Measurements from ENCODE around the gene PCBP3. TPM values are rescaled to one million over a fixed set of nuclear protein-coding genes. Genes with fewer than 3 reads are reported as not detected.
"Not testable (repeated sequence)": the region's sequence is repeated elsewhere in the genome, so short reads cannot be mapped to it uniquely, and the experiment has no call there.

Gene PCBP3
- total RNA-seq, 6 experiments from 2014 or later: 0.37 to 1.5 (median 0.69) TPM

DNA sequence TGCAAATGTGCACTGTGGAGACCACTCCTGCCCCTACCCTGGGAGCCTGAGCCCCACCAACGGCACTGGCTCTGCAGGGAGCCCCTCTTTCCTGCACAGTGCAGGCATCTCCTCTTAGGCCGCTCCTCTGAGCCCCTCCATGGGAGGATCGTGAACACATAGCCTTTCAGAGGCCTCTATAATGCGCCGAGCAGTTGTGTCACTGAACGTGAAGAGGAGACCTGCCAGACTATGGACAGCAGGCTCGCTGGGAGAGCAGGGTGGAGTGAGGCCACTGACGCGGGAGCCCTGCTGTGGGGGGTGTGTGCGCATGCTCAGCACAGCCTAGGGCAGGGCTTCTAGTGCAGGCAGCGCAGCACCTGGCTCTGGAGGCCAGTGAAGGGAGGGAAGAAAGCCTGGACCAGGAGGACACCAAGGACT lies 186.7 kb downstream of the PCBP3 start:
- TF ChIP-seq, protein P1, sequence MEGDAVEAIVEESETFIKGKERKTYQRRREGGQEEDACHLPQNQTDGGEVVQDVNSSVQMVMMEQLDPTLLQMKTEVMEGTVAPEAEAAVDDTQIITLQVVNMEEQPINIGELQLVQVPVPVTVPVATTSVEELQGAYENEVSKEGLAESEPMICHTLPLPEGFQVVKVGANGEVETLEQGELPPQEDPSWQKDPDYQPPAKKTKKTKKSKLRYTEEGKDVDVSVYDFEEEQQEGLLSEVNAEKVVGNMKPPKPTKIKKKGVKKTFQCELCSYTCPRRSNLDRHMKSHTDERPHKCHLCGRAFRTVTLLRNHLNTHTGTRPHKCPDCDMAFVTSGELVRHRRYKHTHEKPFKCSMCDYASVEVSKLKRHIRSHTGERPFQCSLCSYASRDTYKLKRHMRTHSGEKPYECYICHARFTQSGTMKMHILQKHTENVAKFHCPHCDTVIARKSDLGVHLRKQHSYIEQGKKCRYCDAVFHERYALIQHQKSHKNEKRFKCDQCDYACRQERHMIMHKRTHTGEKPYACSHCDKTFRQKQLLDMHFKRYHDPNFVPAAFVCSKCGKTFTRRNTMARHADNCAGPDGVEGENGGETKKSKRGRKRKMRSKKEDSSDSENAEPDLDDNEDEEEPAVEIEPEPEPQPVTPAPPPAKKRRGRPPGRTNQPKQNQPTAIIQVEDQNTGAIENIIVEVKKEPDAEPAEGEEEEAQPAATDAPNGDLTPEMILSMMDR (IDR thresholded peaks at IDR 0.05): no peak
- TF ChIP-seq POLR2A (IDR thresholded peaks at IDR 0.05): no peak
- intact Hi-C loops (cut with DNase I): no loop called here
- H3K4me3 ChIP-seq: no peak overlapping the region
- H3K27me3 ChIP-seq: no peaks in the 10 kb centered on the region
- H3K36me3 ChIP-seq: no peaks in the 10 kb centered on the region
- no peaks in the 10 kb centered on the region for H3K4me1 ChIP-seq
- no peak for DNase-seq
- H3K9me3 ChIP-seq: no peaks in the 10 kb centered on the region
- WGBS (ENCODE audit: insufficient coverage, low coverage, low lambda C conversion rate, missing lambda C conversion rate): no CpG with 5 or more reads among the region's 11 CpGs
- no peak overlapping the region for H3K27ac ChIP-seq
- ATAC-seq: no peak

DNA sequence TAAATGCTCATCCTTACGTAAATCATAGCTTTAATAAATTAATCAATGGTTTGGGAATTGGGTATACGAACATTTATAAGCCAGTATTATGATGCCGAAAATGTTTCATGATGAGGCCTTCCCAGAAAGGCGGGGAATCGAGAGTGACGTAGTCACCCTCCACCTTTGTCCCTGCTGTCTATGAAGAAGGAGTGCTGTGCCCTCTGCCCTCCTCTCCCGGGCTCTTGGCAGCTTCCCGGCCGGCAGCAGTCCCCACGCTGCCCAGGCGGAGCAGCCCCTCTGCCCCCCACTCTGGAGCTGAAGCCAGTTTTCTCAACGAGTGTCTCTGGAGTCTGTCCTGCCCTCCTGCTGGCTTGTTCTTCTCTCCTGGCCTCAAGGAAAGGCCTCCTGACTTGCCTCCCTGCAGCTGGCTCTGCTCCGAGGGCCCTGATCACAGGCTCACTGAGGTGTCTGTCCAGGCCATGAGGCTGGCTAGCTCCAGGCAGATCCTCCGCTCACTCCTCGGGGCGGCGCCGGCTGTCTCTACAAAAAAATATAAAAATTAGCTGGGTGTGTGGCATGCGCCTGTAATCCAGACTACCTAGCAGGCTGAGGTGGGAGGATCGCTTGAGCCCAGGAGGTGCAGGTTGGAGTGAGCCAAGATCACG lies 187.3 kb downstream of the PCBP3 start:
- no peaks in the 10 kb centered on the region for H3K36me3 ChIP-seq
- H3K4me1 ChIP-seq: no peaks in the 10 kb centered on the region
- ATAC-seq (no peak), DNase-seq (no peak)
- TF ChIP-seq, protein P1 (IDR thresholded peaks at IDR 0.05): no peak
- no peak for TF ChIP-seq POLR2A (IDR thresholded peaks at IDR 0.05)
- no peaks in the 10 kb centered on the region for H3K27me3 ChIP-seq
- H3K4me3 ChIP-seq: no peak overlapping the region
- intact Hi-C loops (cut with DNase I): no loop called here
- no peaks in the 10 kb centered on the region for H3K9me3 ChIP-seq
- no peak overlapping the region for H3K27ac ChIP-seq
- WGBS (ENCODE audit: insufficient coverage, low coverage, low lambda C conversion rate, missing lambda C conversion rate): 88% methylated on average over 15 of the region's 21 CpGs

DNA sequence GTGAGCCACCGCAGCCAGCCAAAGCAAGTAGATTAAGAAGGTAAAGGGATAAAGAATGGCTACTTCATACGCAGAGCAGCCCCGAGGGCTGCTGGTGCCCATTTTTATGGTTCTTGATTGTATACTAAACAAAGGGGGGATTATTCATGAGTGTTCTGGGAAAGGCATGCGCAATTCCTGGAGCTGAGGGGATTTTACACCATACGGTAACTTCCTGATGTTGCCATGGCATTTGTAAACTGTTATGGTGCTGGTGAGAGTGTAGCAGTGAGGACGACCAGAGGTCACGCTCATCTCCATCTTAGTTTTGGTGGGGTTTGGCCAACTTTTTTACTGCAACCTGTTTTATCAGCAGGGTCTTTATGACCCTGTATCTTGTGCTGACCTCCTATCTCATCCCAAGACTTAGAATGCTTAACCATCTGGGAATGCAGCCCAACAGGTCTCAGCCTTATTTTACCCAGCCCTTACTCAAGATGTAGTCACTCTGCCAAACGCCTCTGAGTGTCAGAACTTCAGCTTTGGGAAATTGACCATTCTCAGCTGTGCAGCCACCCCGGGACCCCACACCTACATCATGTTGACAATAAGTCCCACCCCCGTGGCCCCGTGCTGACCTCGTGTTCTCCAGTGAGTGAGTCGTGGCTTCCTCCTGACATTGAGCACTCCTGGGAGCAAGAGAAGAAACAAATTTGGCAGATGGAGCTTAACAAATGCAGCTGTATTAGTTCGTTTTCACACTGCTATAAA lies 188.6 kb downstream of the PCBP3 start:
- 72% methylated on average over 14 of the region's 14 CpGs for WGBS (ENCODE audit: insufficient coverage, low coverage, low lambda C conversion rate, missing lambda C conversion rate)
- Histone ChIP-seq H3K27ac (no peak overlapping the region), H3K27me3 (no peaks in the 10 kb centered on the region), H3K4me3 (no peak overlapping the region), H3K36me3 (no peaks in the 10 kb centered on the region), H3K9me3 (no peaks in the 10 kb centered on the region), H3K4me1 (no peaks in the 10 kb centered on the region)
- ATAC-seq (no peak), DNase-seq (no peak)
- intact Hi-C loops (cut with DNase I): no loop called here
- no peak for TF ChIP-seq POLR2A (IDR thresholded peaks at IDR 0.05)
- TF ChIP-seq, protein P1 (IDR thresholded peaks at IDR 0.05): no peak

DNA sequence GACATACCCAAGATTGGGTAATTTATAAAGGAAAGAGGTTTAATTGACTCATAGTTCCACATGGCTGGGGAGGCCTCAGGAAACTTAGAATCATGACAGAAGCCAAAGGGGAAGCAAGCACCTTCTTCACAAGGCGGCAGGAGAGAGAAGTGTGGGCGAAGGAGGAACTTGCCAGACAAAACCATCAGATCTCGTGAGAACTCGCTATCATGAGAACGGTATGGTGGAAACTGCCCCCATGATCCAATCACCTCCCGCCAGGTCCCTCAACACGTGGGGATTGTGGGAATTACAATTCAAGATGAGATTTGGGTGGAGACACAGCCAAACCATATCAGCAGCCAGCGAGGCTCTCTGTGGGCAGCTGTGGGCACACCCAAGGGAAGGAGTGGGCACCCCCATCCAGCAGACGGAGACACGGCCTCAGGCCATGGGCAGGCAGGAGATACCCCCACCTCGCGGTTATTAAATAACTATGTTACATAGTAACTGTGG lies 189.3 kb downstream of the PCBP3 start:
- H3K9me3 ChIP-seq; H3K27me3 ChIP-seq; intact Hi-C loops (cut with DNase I); H3K36me3 ChIP-seq; DNase-seq; H3K27ac ChIP-seq; H3K4me3 ChIP-seq; ATAC-seq; H3K4me1 ChIP-seq: not testable (repeated sequence)
- 89% methylated on average over 11 of the region's 12 CpGs for WGBS (ENCODE audit: insufficient coverage, low coverage, low lambda C conversion rate, missing lambda C conversion rate)

DNA sequence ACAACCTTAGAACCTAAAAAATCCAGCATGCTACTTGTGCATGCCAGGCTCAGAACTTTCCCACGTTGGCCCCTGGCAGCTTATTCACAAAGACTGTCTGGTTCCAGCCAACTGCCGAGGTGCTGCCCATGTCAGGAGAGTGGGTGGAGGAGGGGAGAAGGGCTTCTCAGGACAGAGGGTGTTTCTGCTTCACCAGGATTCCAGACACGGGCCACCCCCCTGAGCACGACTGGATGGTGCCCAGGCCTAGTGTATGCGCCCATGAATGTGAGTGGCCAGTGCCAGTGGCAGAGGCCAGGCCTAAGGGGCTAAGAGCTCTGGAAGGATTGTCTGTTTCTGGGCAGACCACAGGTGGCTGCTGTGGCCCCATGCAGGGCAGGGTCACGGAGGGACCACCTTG lies 189.9 kb downstream of the PCBP3 start:
- Histone ChIP-seq H3K36me3 (no peaks in the 10 kb centered on the region), H3K9me3 (no peaks in the 10 kb centered on the region), H3K27me3 (no peaks in the 10 kb centered on the region), H3K4me1 (no peaks in the 10 kb centered on the region), H3K27ac (no peak overlapping the region), H3K4me3 (no peak overlapping the region)
- ATAC-seq (no peak), DNase-seq (no peak)
- WGBS (ENCODE audit: insufficient coverage, low coverage, low lambda C conversion rate, missing lambda C conversion rate): 40% methylated on average over 1 of the region's 6 CpGs
- intact Hi-C loops (cut with DNase I): no loop called here
- TF ChIP-seq, protein P1 (IDR thresholded peaks at IDR 0.05): no peak
- no peak for TF ChIP-seq POLR2A (IDR thresholded peaks at IDR 0.05)

Data from right lobe of liver (tissue), 6 donors.